H1 (cell line): ENCODE measurements around the gene CYBRD1. TPM values are rescaled to one million over a fixed set of nuclear protein-coding genes. Genes with fewer than 3 reads are reported as not detected.

Experiments used
- CTCF ChIA-PET: fragments of 300-600 bp; sonication (Branson Sonifier 250); formaldehyde crosslinking; loops from one replicate; lab custom pipeline; 2021; ENCODE audit not compliant: partially characterized antibody; lab: Charles Lee
- POLR2A ChIA-PET: fragments of 300-600 bp; sonication (Branson Sonifier 250); formaldehyde crosslinking; loops from one replicate; lab custom pipeline; 2021; ENCODE audit warnings: inconsistent platforms; ENCODE audit not compliant: partially characterized antibody; lab: Charles Lee
- DNase-seq, 2 experiments: peaks; one replicate each; pipeline versions ENCODE4 v3.0.0 to v3.0.0-alpha.2; 2010 to 2022; ENCODE audit warnings: low spot score in 2 of 2, low read depth in 1 of 2, mixed read lengths in 1 of 2
- FAIRE-seq: peaks from 2 replicates; lab custom pipeline; 2011; peaks lifted over from hg19 to GRCh38; lab: Jason Lieb, UNC
- H2AFZ ChIP-seq: 2 replicates; pipeline ENCODE4 v1.8.1; 2012; ENCODE audit warnings: low read length, inconsistent platforms
- H2AK5ac ChIP-seq: 2 replicates; pipeline ENCODE4 v1.6.1; 2013; ENCODE audit warnings: low read depth, low read length
- H2BK120ac ChIP-seq: replicated peaks from 2 replicates; pipeline ENCODE3; 2013; ENCODE audit warnings: low read depth, low read length, inconsistent platforms
- H2BK12ac ChIP-seq: 2 replicates; pipeline ENCODE4 v1.6.1; 2013; ENCODE audit warnings: low read depth, low read length
- H2BK15ac ChIP-seq: 2 replicates; pipeline ENCODE4 v1.6.1; 2013; ENCODE audit warnings: low read length
- H2BK20ac ChIP-seq: 2 replicates; pipeline ENCODE4 v1.6.1; 2013; ENCODE audit warnings: low read length
- H2BK5ac ChIP-seq: 2 replicates; pipeline ENCODE4 v1.6.1; 2013; ENCODE audit warnings: low read depth, low read length
- H3K14ac ChIP-seq: 2 replicates; pipeline ENCODE4 v1.6.1; 2013; ENCODE audit warnings: inconsistent platforms; ENCODE audit not compliant: insufficient read length
- H3K18ac ChIP-seq: 2 replicates; pipeline ENCODE4 v1.6.1; 2013; ENCODE audit warnings: low read length; ENCODE audit errors: extremely low read depth
- H3K23ac ChIP-seq: 2 replicates; pipeline ENCODE4 v1.6.1; 2013; ENCODE audit warnings: inconsistent platforms; ENCODE audit not compliant: insufficient read length
- H3K23me2 ChIP-seq: 2 replicates; pipeline ENCODE4 v1.6.1; 2013; ENCODE audit warnings: low read depth, low read length
- H3K27ac ChIP-seq: 2 replicates; pipeline ENCODE4 v1.6.1; 2011; ENCODE audit warnings: low read depth, low read length, inconsistent platforms
- H3K27me3 ChIP-seq, 4 experiments: replicated peaks in 1 of 4; 1 replicate in 1 of 4; 2 replicates in 3 of 4; pipeline versions ENCODE4 v1.6.1 to v1.8.1; 2011 to 2013; ENCODE audit warnings: low read length in 3 of 4, mild to moderate bottlenecking in 3 of 4, inconsistent platforms in 2 of 4, mixed read lengths in 2 of 4, moderate library complexity in 1 of 4; ENCODE audit not compliant: control insufficient read depth in 3 of 4, insufficient read depth in 3 of 4; ENCODE audit errors: extremely low read depth in 1 of 4
- H3K36me3 ChIP-seq, 4 experiments: 2 replicates each; pipeline versions ENCODE4 v1.6.1 to v1.8.1; 2011 to 2013; ENCODE audit warnings: mild to moderate bottlenecking in 4 of 4, low read length in 3 of 4, moderate library complexity in 2 of 4, control low read depth in 1 of 4, inconsistent platforms in 1 of 4; ENCODE audit not compliant: insufficient read depth in 4 of 4, control insufficient read depth in 2 of 4
- H3K4ac ChIP-seq: replicated peaks from 2 replicates; pipeline ENCODE3; 2013; ENCODE audit warnings: low read length, low read depth, mixed read lengths, inconsistent platforms; ENCODE audit not compliant: insufficient read length
- H3K4me1 ChIP-seq, 4 experiments: replicated peaks in 1 of 4; 1 replicate in 1 of 4; 2 replicates in 3 of 4; pipeline versions ENCODE4 v1.6.1 to v1.8.1; 2011 to 2013; ENCODE audit warnings: low read length in 3 of 4, inconsistent platforms in 2 of 4, mixed read lengths in 1 of 4; ENCODE audit not compliant: insufficient read depth in 4 of 4, control insufficient read depth in 3 of 4
- H3K4me2 ChIP-seq, 2 experiments: 2 replicates each; pipeline versions ENCODE4 v1.6.1 to v1.8.1; 2011 to 2013; ENCODE audit warnings: low read depth in 2 of 2, low read length in 2 of 2, control low read depth in 1 of 2, inconsistent platforms in 1 of 2, mild to moderate bottlenecking in 1 of 2; ENCODE audit not compliant: insufficient read depth in 1 of 2
- H3K4me3 ChIP-seq, 4 experiments: fragments of 200-600, 300-600 bp in 1 of 4; sonication (generic), shearing (Covaris generic), sonication (Bioruptor Twin) in 1 of 4; 2 replicates each; pipeline versions ENCODE4 v1.5.1 to v1.8.1; 2011 to 2016; ENCODE audit warnings: low read length in 4 of 4, low read depth in 3 of 4, control low read depth in 2 of 4, inconsistent platforms in 2 of 4, mild to moderate bottlenecking in 2 of 4, mixed read lengths in 1 of 4, moderate library complexity in 1 of 4; ENCODE audit not compliant: insufficient read depth in 2 of 4; ENCODE audit errors: extremely low read depth in 1 of 4
- H3K56ac ChIP-seq: replicated peaks from 2 replicates; pipeline ENCODE3; 2013; ENCODE audit warnings: low read depth, mild to moderate bottlenecking, mixed read lengths, low read length, inconsistent platforms; ENCODE audit not compliant: insufficient read length
- H3K79me1 ChIP-seq: 2 replicates; pipeline ENCODE4 v1.6.1; 2013; ENCODE audit warnings: low read depth, low read length, control low read depth
- H3K79me2 ChIP-seq, 2 experiments: 2 replicates each; pipeline versions ENCODE4 v1.6.1 to v1.8.1; 2012 to 2013; ENCODE audit warnings: low read length in 2 of 2, mild to moderate bottlenecking in 2 of 2, inconsistent platforms in 1 of 2; ENCODE audit not compliant: insufficient read depth in 2 of 2, control insufficient read depth in 1 of 2
- H3K9ac ChIP-seq, 4 experiments: replicated peaks in 1 of 4; 1 replicate in 1 of 4; 2 replicates in 3 of 4; pipeline versions ENCODE4 v1.6.1 to v1.8.1; 2011 to 2013; ENCODE audit warnings: low read depth in 3 of 4, low read length in 3 of 4, control low read depth in 2 of 4, mild to moderate bottlenecking in 2 of 4, moderate library complexity in 2 of 4, inconsistent platforms in 1 of 4; ENCODE audit errors: extremely low read depth in 1 of 4
- H3K9me3 ChIP-seq, 2 experiments: 2 replicates each; pipeline versions ENCODE4 v1.6.1 to v1.8.1; 2012 to 2013; ENCODE audit warnings: mild to moderate bottlenecking in 2 of 2, moderate library complexity in 2 of 2, control low read depth in 1 of 2, inconsistent platforms in 1 of 2, low read depth in 1 of 2, low read length in 1 of 2, mixed read lengths in 1 of 2; ENCODE audit not compliant: insufficient read depth in 2 of 2
- H4K20me1 ChIP-seq, 2 experiments: replicated peaks in 1 of 2; 2 replicates each; pipeline versions ENCODE3 to v1.8.1; 2011 to 2013; ENCODE audit warnings: inconsistent platforms in 2 of 2, low read length in 2 of 2, mild to moderate bottlenecking in 1 of 2; ENCODE audit not compliant: insufficient read depth in 2 of 2, control insufficient read depth in 1 of 2
- H4K5ac ChIP-seq: 2 replicates; pipeline ENCODE4 v1.6.1; 2013; ENCODE audit warnings: low read length, low read depth, mixed read lengths, inconsistent platforms; ENCODE audit not compliant: insufficient read length
- H4K8ac ChIP-seq: 2 replicates; pipeline ENCODE4 v1.8.0; 2013; ENCODE audit warnings: mild to moderate bottlenecking, moderate library complexity, low read length, inconsistent platforms; ENCODE audit not compliant: insufficient read depth; ENCODE audit errors: extremely low read depth
- H4K91ac ChIP-seq: replicated peaks from 2 replicates; pipeline ENCODE3; 2013; ENCODE audit warnings: low read length, mixed read lengths, inconsistent platforms; ENCODE audit not compliant: insufficient read length
- CBX8 ChIP-seq: fragments of 300-800, 300-1000 bp; sonication (generic); IDR thresholded peaks from 2 replicates; pipeline ENCODE4 v1.7.1; 2016; ENCODE audit warnings: low read depth, low read length, borderline replicate concordance
- CREB1 ChIP-seq: IDR thresholded peaks from 2 replicates; pipeline ENCODE4 v1.6.1; 2012; ENCODE audit warnings: inconsistent platforms
- CTCF ChIP-seq, 3 experiments: IDR thresholded peaks; 1 replicate in 2 of 3; 2 replicates in 1 of 3; pipeline versions ENCODE4 v1.5.1 to v1.6.1; 2011; ENCODE audit warnings: low read length in 3 of 3, mild to moderate bottlenecking in 3 of 3, inconsistent platforms in 2 of 3, low read depth in 1 of 3, moderate library complexity in 1 of 3; ENCODE audit not compliant: insufficient read depth in 1 of 3; ENCODE audit errors: control extremely low read depth in 1 of 3
- EZH2 ChIP-seq: fragments of 200-600 bp; sonication (generic); IDR thresholded peaks from 2 replicates; pipeline ENCODE4 v1.7.1; 2012; ENCODE audit warnings: low read depth, mild to moderate bottlenecking, moderate library complexity, low read length, inconsistent platforms; ENCODE audit not compliant: severe bottlenecking
- POU5F1 ChIP-seq: IDR thresholded peaks from 2 replicates; pipeline ENCODE4 v1.6.1; 2011; ENCODE audit warnings: low read depth, mild to moderate bottlenecking, low read length, moderate library complexity
- RNF2 ChIP-seq: fragments of 200-900, 300-1000 bp; sonication (generic); IDR thresholded peaks from 2 replicates; pipeline ENCODE4 v1.7.1; 2016; ENCODE audit warnings: borderline replicate concordance, low read depth, mild to moderate bottlenecking, antibody characterized with exemption, low read length; ENCODE audit not compliant: poor library complexity, severe bottlenecking; ENCODE audit errors: missing control alignments
- SIRT6 ChIP-seq: IDR thresholded peaks from one replicate; pipeline ENCODE4 v1.7.1; 2012; ENCODE audit warnings: low read length, inconsistent platforms
- SIX5 ChIP-seq: IDR thresholded peaks from 2 replicates; pipeline ENCODE4 v1.6.1; 2011; ENCODE audit warnings: mild to moderate bottlenecking, low read depth, low read length
- TAF1 ChIP-seq: IDR thresholded peaks from 2 replicates; pipeline ENCODE4 v1.6.1; 2011; ENCODE audit warnings: mild to moderate bottlenecking, low read depth, low read length
- TBP ChIP-seq: IDR thresholded peaks from 2 replicates; pipeline ENCODE4 v1.6.1; 2011; ENCODE audit warnings: low read depth, low read length, improper control_type of control experiment
- TCF12 ChIP-seq: IDR thresholded peaks from 2 replicates; pipeline ENCODE4 v1.6.1; 2011; ENCODE audit warnings: low read depth, mild to moderate bottlenecking, low read length
- TEAD4 ChIP-seq: IDR thresholded peaks from 2 replicates; pipeline ENCODE4 v1.6.1; 2012; ENCODE audit warnings: low read depth, low read length, inconsistent platforms, mixed read lengths
- WGBS, 2 experiments: shearing (Covaris generic) in 1 of 2; methylation state at CpG; one replicate each; pipeline versions ENCODE4 v1.1.6 to v1.1.7; 2013 to 2015; ENCODE audit warnings: low lambda C conversion rate in 2 of 2, mixed read lengths in 2 of 2, inconsistent platforms in 1 of 2, low coverage in 1 of 2, missing lambda C conversion rate in 1 of 2; ENCODE audit not compliant: insufficient replicate concordance in 2 of 2, insufficient coverage in 1 of 2, insufficient read length in 1 of 2; ENCODE audit errors: extremely low coverage in 1 of 2, missing lambda C conversion rate in 1 of 2; 5-methylcytosine and 5-hydroxymethylcytosine counted together
- polyA plus RNA-seq, 7 experiments: library from polyadenylated mRNA; depleted of rRNA in 3 of 7; stranded (reverse) in 5 of 7; unstranded in 2 of 7; fragments of >200 nt in 5 of 7; fragments of 200-250 nt in 2 of 7; gene quantifications; 1 replicate in 5 of 7; 2 replicates in 1 of 7; 4 replicates in 1 of 7; pipeline versions ENCODE4 v1.2.1 to v1.2.3, GENCODE V29; 2011 to 2013; ENCODE audit warnings: missing spikeins in 2 of 7, mixed read lengths in 2 of 7
- total RNA-seq: library from RNA; stranded (reverse); fragmentation: NEBNext Ultra II Directional; extraction: Animal tissue kit (Norgen Biotek cat#: 25700); gene quantifications from 2 replicates; pipeline ENCODE4 v1.2.1, GENCODE V29; 2021

CYBRD1 gene
- total and polyA plus RNA-seq, 2 of the 8 experiments (the other 6 are each of a cell fraction or from before 2014, with no cell fraction given) = 10.7 to 12.6 TPM

GRCh38 chr2:171512683-171513195 lies 9.5 kb upstream of the CYBRD1 start:
- H3K4me2 ChIP-seq = no peak overlapping the region
- H3K4ac ChIP-seq = no peak overlapping the region
- H3K56ac ChIP-seq = no peak overlapping the region
- H4K5ac ChIP-seq = no peak overlapping the region
- H2BK120ac ChIP-seq = no peak overlapping the region
- DNase-seq (no peak), FAIRE-seq (no peak)
- H3K23me2 ChIP-seq = no peaks in the 10 kb centered on the region
- H2AFZ ChIP-seq = no peak overlapping the region
- no peak overlapping the region for H2BK20ac ChIP-seq
- CTCF ChIA-PET = interaction anchor here (1.5 to 2.8 kb wide), 2 partner anchors 8 to 22 kb away, joined by 5 to 13 read pairs; no protein-coding TSS in a partner anchor
- H3K79me2 ChIP-seq = no peaks in the 10 kb centered on the region
- H3K9me3 ChIP-seq = no peaks in the 10 kb centered on the region
- H2AK5ac ChIP-seq = no peak overlapping the region
- H3K27ac ChIP-seq = no peak overlapping the region
- H2BK15ac ChIP-seq = no peak overlapping the region
- 84% methylated on average over 1 of the region's 1 CpG; no CpG with 5 or more reads in 1 of the 2 experiments for WGBS, 2 experiments
- no peak overlapping the region for H4K8ac ChIP-seq
- H3K18ac ChIP-seq = no peak overlapping the region
- POLR2A ChIA-PET = interaction anchor here (4.0 kb wide), 1 partner anchor 9 kb away, joined by 28 read pairs; the partner anchor contains the start of gene CYBRD1
- no peak overlapping the region for H2BK5ac ChIP-seq
- H2BK12ac ChIP-seq = no peak overlapping the region
- no peaks in the 10 kb centered on the region for H4K20me1 ChIP-seq
- no peaks in the 10 kb centered on the region for H3K79me1 ChIP-seq
- no peak overlapping the region for H4K91ac ChIP-seq
- no peak overlapping the region for H3K4me3 ChIP-seq
- no peaks in the 10 kb centered on the region for H3K36me3 ChIP-seq
- no peak overlapping the region for H3K9ac ChIP-seq
- no peaks in the 10 kb centered on the region for H3K27me3 ChIP-seq
- H3K14ac ChIP-seq = no peak overlapping the region
- H3K4me1 ChIP-seq = peaks cover 0 to 4% (median under 1%) of the 10 kb centered on the region in 4 experiments; a peak in 4 of 7 replicates
- H3K23ac ChIP-seq = no peak overlapping the region
- no peak for TF ChIP-seq TAF1
- TF ChIP-seq SIX5 = no peak
- no peak for TF ChIP-seq TBP
- TF ChIP-seq POU5F1 = no peak
- TF ChIP-seq TEAD4 = no peak
- no peak for TF ChIP-seq RNF2
- TF ChIP-seq EZH2 = no peak
- no peak for TF ChIP-seq CTCF (IDR thresholded peaks at IDR 0.05; ENCODE audit: control extremely low read depth in 1 of 3, insufficient read depth in 1 of 3, low read depth in 1 of 3, low read length in 3 of 3)
- TF ChIP-seq TCF12 = no peak
- no peak for TF ChIP-seq CREB1
- TF ChIP-seq SIRT6 = no peak
- no peak for TF ChIP-seq CBX8
